ENCODE data around the gene MSH2.
"Not testable (repeated sequence)": the region's sequence is repeated elsewhere in the genome, so short reads cannot be mapped to it uniquely, and the experiment has no call there.

Gene MSH2

GRCh38 chr2:47402805-47403608 is at the start of gene MSH2:
Gene MSH2, plus strand, starts transcription at chr2:47403156. Its CDS starts 36 bp downstream, at chr2:47403192.
- Mint-ChIP-seq H3K9me3 (no peaks in the 10 kb centered on the region), H3K36me3 (ENCODE audit: low read depth) (peaks cover 29% of the 10 kb centered on the region), H3K27me3 (no peaks in the 10 kb centered on the region), H3K4me1 (ENCODE audit: low read depth) (peaks cover 44% of the 10 kb centered on the region), H3K27ac (peak within 1 kb of the TSS; percentile 98), H3K4me3 (peak within 1 kb of the TSS; percentile 91)

- Mint-ChIP-seq H3K4me1 (ENCODE audit: low read depth) (no peaks in the 10 kb centered on the region), H3K9me3 (no peaks in the 10 kb centered on the region), H3K36me3 (ENCODE audit: low read depth) (no peaks in the 10 kb centered on the region), H3K27ac (no peak overlapping the region), H3K4me3 (no peak overlapping the region), H3K27me3 (peaks cover under 1% of the 10 kb centered on the region)
These were observed 48.7 kb upstream of the MSH2 start for GRCh38 chr2:47354013-47354847.

- no peaks in the 10 kb centered on the region for H3K4me1 Mint-ChIP-seq (ENCODE audit: low read depth)
- no peaks in the 10 kb centered on the region for H3K9me3 Mint-ChIP-seq
- H3K27ac Mint-ChIP-seq, result no peak overlapping the region
- no peak overlapping the region for H3K4me3 Mint-ChIP-seq
- peaks cover 4% of the 10 kb centered on the region for H3K27me3 Mint-ChIP-seq
- no peaks in the 10 kb centered on the region for H3K36me3 Mint-ChIP-seq (ENCODE audit: low read depth)
These were observed 48.1 kb upstream of the MSH2 start for GRCh38 chr2:47354848-47355204.

DNA sequence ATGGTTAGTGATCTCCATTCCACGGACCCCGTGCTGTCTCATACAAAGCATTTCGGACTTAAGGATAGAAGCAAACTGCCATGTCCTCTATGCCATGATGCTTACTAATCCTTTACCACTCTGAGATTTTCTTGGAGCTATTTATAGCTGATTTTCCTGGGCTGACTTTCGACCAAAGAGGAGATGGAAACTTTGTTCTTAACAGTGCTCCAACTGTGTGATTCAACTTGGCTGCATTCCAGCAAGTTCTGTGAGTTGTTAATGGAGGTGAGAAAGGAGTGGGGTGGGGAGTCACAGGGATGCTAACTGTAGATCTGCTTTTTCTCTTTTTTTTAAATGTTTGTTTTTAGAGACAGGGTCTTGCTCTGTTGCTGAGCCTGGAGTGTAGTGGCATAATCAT is 45.5 kb upstream of the MSH2 start:
- Mint-ChIP-seq H3K27ac (no peak overlapping the region), H3K4me3 (no peak overlapping the region), H3K27me3 (peaks cover 4% of the 10 kb centered on the region), H3K4me1 (ENCODE audit: low read depth) (no peaks in the 10 kb centered on the region), H3K9me3 (no peaks in the 10 kb centered on the region), H3K36me3 (ENCODE audit: low read depth) (no peaks in the 10 kb centered on the region)

DNA sequence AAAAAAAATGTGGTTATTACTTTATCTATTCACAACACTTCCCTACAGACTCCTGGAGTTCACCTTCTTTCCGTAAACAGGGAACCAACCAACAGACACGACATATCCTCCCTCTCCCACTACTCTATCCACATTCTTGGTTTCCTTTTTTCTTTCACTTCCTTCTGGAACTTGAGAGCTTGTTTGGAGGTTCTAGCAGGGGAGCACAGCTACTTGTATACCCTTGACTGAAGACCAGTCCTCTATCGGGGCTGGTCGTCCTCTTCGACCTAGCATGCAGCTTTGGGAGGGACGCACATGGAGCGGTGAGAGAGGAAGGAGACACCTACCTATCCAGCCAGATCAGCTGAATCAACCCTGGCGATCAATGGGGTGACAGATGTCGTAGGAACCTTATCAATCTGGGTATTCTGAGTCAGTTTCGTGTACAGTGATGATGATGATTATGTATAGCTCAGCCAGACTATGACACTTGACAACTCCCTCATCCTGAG is 43.5 kb upstream of the MSH2 start:
- Mint-ChIP-seq H3K4me3 (no peak overlapping the region), H3K4me1 (ENCODE audit: low read depth) (no peaks in the 10 kb centered on the region), H3K27ac (no peak overlapping the region), H3K27me3 (peaks cover 4% of the 10 kb centered on the region), H3K36me3 (ENCODE audit: low read depth) (no peaks in the 10 kb centered on the region), H3K9me3 (no peaks in the 10 kb centered on the region)

DNA sequence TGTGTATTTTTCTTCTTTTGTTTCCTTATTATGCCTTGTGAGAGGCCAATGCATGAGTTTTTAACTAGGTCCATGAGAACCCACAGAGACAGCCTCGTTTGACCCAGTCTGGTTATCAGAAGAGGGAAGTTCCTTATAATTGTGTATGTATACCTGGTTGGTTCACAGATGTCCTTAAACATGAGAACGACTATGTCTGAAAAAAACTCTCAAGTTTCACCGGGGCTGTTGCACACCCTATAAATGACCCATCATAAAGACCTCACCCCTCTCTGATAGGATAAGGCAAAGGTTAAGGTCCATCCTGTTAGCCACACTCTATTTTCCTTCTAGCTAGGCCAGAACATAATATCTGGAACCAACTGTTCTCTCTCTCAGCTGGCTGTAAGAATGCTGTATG is 42.7 kb upstream of the MSH2 start:
- Mint-ChIP-seq H3K27me3 (peaks cover 4% of the 10 kb centered on the region), H3K4me1 (ENCODE audit: low read depth) (no peaks in the 10 kb centered on the region), H3K4me3 (no peak overlapping the region), H3K9me3 (no peaks in the 10 kb centered on the region), H3K27ac (no peak overlapping the region), H3K36me3 (ENCODE audit: low read depth) (no peaks in the 10 kb centered on the region)

DNA sequence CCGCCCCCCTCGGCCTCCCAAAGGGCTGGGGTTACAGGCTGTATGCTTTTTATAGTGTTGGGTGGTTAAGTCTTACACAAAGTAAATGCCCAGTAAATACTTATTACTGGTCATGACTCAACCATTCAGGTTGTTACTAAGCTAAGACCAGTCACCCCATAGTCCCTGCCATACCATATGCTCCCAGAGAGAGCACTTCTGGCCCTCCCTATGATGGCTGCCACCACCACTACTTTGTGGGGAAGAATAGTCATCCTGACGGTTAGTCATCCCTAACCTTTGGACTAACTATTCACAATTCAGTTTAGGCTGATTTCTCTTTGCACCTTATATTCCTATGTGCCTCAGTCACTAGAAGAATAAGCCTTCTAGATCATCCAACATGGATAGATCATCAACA is 42.0 kb upstream of the MSH2 start:
- Mint-ChIP-seq H3K9me3 (no peaks in the 10 kb centered on the region), H3K27me3 (peaks cover 4% of the 10 kb centered on the region), H3K4me3 (no peak overlapping the region), H3K27ac (no peak overlapping the region), H3K4me1 (ENCODE audit: low read depth) (no peaks in the 10 kb centered on the region), H3K36me3 (ENCODE audit: low read depth) (no peaks in the 10 kb centered on the region)

DNA sequence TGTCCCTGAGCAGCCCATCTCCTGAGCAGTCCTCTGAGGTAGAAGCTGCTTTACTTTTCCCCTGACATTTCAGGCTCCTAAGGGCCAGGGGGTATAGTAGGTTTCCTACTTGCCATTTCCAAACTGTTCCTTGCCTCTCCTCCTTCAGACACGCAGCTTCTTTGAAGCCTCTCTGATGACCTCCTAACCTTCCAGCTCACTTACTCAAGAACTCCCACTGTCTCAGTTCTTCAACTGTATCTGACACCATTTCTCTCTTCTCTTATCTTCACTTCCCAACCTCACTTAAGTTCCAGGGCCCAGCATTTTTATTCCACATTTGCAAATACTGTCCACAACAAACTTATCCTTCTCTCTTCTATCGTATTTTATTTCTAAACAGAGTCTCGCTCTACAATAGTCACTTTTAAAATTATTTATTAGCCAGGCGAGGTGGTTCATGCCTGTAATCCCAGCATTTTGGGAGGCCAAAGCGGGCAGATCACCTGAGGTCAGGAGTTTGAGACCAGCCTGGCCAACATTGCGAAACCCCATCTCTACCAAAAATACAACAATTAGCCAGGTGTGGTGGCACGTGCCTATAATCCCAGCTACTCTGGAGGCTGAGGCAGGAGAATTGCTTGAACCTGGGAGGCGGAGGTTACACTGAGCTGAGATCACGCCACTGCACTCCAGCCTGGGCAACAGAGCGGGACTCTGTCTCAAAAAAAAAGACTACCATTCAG is 41.3 kb upstream of the MSH2 start:
- H3K27ac Mint-ChIP-seq; H3K9me3 Mint-ChIP-seq; H3K36me3 Mint-ChIP-seq (ENCODE audit: low read depth); H3K4me1 Mint-ChIP-seq (ENCODE audit: low read depth); H3K27me3 Mint-ChIP-seq; H3K4me3 Mint-ChIP-seq: not testable (repeated sequence)

GRCh38 chr2:47373747-47374146 is 29.2 kb upstream of the MSH2 start:
- no peaks in the 10 kb centered on the region for H3K36me3 Mint-ChIP-seq (ENCODE audit: low read depth)
- H3K4me1 Mint-ChIP-seq (ENCODE audit: low read depth), result peaks cover 2% of the 10 kb centered on the region
- H3K4me3 Mint-ChIP-seq, result no peak overlapping the region
- peaks cover 12% of the 10 kb centered on the region for H3K27me3 Mint-ChIP-seq
- no peaks in the 10 kb centered on the region for H3K9me3 Mint-ChIP-seq
- H3K27ac Mint-ChIP-seq, result no peak overlapping the region

DNA sequence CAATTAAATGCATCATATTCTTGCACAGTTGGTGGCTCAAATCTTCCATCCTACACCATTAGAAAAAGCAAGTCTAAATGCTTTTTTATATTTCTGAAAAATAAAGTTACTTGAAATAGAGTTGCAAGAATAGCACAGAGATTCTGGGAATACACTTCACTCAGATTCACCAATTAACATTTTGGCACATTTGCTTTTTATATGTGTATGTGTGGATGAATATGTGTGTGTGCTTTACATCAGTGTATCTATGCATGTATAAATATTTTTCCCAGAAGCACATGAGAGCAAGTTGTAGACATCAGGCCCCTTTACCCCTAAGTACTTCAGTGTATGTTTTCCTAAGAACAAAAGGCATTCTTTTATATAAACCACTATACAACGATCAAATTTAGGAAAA is 27.6 kb upstream of the MSH2 start:
- Mint-ChIP-seq H3K27me3 (peaks cover 10% of the 10 kb centered on the region), H3K9me3 (no peaks in the 10 kb centered on the region), H3K4me3 (no peak overlapping the region), H3K4me1 (ENCODE audit: low read depth) (no peaks in the 10 kb centered on the region), H3K27ac (no peak overlapping the region), H3K36me3 (ENCODE audit: low read depth) (no peaks in the 10 kb centered on the region)

GRCh38 chr2:47379384-47379783 is 23.6 kb upstream of the MSH2 start:
- no peaks in the 10 kb centered on the region for H3K9me3 Mint-ChIP-seq

GRCh38 chr2:47381408-47381807 is 21.5 kb upstream of the MSH2 start:
- Mint-ChIP-seq H3K4me3 (no peak overlapping the region), H3K27me3 (no peaks in the 10 kb centered on the region), H3K27ac (no peak overlapping the region), H3K9me3 (no peaks in the 10 kb centered on the region), H3K4me1 (ENCODE audit: low read depth) (no peaks in the 10 kb centered on the region), H3K36me3 (ENCODE audit: low read depth) (no peaks in the 10 kb centered on the region)

More at GRCh38 chr2:47379384-47379783, 23.6 kb upstream of the MSH2 start:
- Mint-ChIP-seq H3K27me3 (peaks cover 3% of the 10 kb centered on the region), H3K27ac (no peak overlapping the region), H3K4me1 (ENCODE audit: low read depth) (no peaks in the 10 kb centered on the region), H3K36me3 (ENCODE audit: low read depth) (no peaks in the 10 kb centered on the region), H3K4me3 (no peak overlapping the region)

DNA sequence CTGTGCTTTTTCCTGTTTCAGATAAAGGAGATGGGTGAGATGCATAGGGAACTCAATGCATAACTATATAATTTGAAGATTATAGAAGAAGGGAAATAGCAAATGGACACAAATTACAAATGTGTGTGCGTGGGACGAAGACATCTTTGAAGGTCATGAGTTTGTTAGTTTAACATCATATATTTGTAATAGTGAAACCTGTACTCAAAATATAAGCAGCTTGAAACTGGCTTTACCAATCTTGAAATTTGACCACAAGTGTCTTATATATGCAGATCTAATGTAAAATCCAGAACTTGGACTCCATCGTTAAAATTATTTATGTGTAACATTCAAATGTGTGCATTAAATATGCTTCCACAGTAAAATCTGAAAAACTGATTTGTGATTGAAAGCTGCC is 16.4 kb upstream of the MSH2 start:
- no peaks in the 10 kb centered on the region for H3K36me3 Mint-ChIP-seq (ENCODE audit: low read depth)
- no peak overlapping the region for H3K4me3 Mint-ChIP-seq
- H3K27ac Mint-ChIP-seq, result no peak overlapping the region
- peaks cover 9% of the 10 kb centered on the region for H3K27me3 Mint-ChIP-seq
- H3K9me3 Mint-ChIP-seq, result no peaks in the 10 kb centered on the region
- no peaks in the 10 kb centered on the region for H3K4me1 Mint-ChIP-seq (ENCODE audit: low read depth)

- Mint-ChIP-seq H3K9me3 (no peaks in the 10 kb centered on the region), H3K36me3 (ENCODE audit: low read depth) (no peaks in the 10 kb centered on the region), H3K27ac (no peak overlapping the region), H3K4me3 (no peak overlapping the region), H3K27me3 (peaks cover 9% of the 10 kb centered on the region), H3K4me1 (ENCODE audit: low read depth) (no peaks in the 10 kb centered on the region)
These were observed 14.1 kb upstream of the MSH2 start for GRCh38 chr2:47388888-47389287.

GRCh38 chr2:47389692-47390091 is 13.3 kb upstream of the MSH2 start:
- no peaks in the 10 kb centered on the region for H3K4me1 Mint-ChIP-seq (ENCODE audit: low read depth)
- H3K27ac Mint-ChIP-seq, result no peak overlapping the region
- H3K36me3 Mint-ChIP-seq (ENCODE audit: low read depth), result no peaks in the 10 kb centered on the region
- H3K9me3 Mint-ChIP-seq, result no peaks in the 10 kb centered on the region
- peaks cover 9% of the 10 kb centered on the region for H3K27me3 Mint-ChIP-seq
- H3K4me3 Mint-ChIP-seq, result no peak overlapping the region

All from stimulated activated naive CD8-positive, alpha-beta T cell treated with anti-CD3 and anti-CD28 coated beads, Interleukin-15, Interleukin-2, amounts not matched to agents 100 ng/mL and 50 ng/mL, for 24 hours (primary cell).